SH-SY5Y (cell line): Measurements from ENCODE around the gene CNKSR3.

Experiments
- GATA2 ChIP-seq: IDR thresholded peaks from 2 replicates; pipeline ENCODE4 v1.6.1; 2011; ENCODE audit warnings: mild to moderate bottlenecking, low read depth, low read length
- GATA3 ChIP-seq: IDR thresholded peaks from 2 replicates; pipeline ENCODE4 v1.6.1; 2011; ENCODE audit warnings: low read depth, mild to moderate bottlenecking, low read length, moderate library complexity

- TF ChIP-seq GATA3 (no peak), GATA2 (no peak)
Measured at GRCh38 chr6:154514481-154514880, 4.0 kb upstream of the CNKSR3 start.
